GM12892 (cell line): ENCODE measurements around the gene RPS6KA1.
"Not testable (repeated sequence)": the region's sequence is repeated elsewhere in the genome, so short reads cannot be mapped to it uniquely, and the experiment has no call there.

Experiments
- DNase-seq: peaks from one replicate; pipeline ENCODE4 v3.0.0; 2011; ENCODE audit not compliant: insufficient read length
- FAIRE-seq: peaks from 2 replicates; lab custom pipeline; 2011; peaks lifted over from hg19 to GRCh38; lab: Jason Lieb, UNC
- POLR2A ChIP-seq: IDR thresholded peaks from 2 replicates; pipeline ENCODE4 v1.6.1; 2011; ENCODE audit warnings: low read depth, low read length, control low read depth
- POLR2AphosphoS5 ChIP-seq: IDR thresholded peaks from 2 replicates; pipeline ENCODE4 v1.6.1; 2011; ENCODE audit warnings: low read depth, low read length, control low read depth
- TAF1 ChIP-seq: IDR thresholded peaks from 2 replicates; pipeline ENCODE4 v1.6.1; 2011; ENCODE audit warnings: low read depth, mild to moderate bottlenecking, control low read depth, low read length, borderline replicate concordance

The RPS6KA1 gene

DNA sequence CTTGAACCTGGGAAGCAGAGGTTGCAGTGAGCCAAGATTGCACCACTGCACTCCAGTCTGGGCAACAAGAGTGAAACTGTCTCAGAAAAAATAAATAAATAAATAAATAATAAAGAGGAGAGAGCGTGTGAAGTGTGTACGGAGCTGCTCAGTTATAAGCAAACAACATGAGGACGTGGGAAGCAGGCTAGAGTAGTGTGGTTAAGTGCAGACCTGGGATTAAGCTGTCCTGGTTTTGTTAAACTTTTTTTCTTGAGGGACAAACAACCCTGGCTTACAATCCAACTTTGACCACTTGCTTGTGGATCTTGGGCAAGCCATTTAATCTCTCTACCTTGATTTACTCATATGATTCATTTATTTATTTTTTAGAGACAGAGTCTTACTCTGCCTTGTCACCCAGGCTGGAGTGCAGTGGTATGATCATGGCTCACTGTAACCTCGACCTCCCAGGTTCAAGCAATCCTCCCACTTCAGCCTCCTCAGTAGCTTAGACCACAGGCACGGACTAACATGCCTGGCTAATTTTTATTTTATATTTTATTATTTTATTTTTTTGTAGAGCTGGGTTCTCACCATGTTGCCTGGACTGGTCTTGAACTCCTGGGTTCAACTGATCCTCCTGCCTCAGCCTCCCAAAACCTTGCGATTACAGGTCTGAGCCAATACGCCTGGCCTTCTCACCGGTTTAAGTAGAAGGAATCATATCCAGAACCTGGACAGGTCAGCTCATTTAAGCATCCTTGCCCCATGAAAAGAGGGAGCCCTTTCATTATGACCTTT, 52.7 kb downstream of the RPS6KA1 start:
- DNase-seq (no peak), FAIRE-seq (no peak)
- no peak for TF ChIP-seq POLR2AphosphoS5
- TF ChIP-seq POLR2A: no peak
- TF ChIP-seq TAF1: no peak

GRCh38 chr1:26582836-26583460, 53.4 kb downstream of the RPS6KA1 start:
- DNase-seq (no peak), FAIRE-seq (peak; percentile 56)
- no peak for TF ChIP-seq POLR2A

- no peak for DNase-seq
- peak; percentile 50 for FAIRE-seq
- TF ChIP-seq POLR2AphosphoS5 (no peak), TAF1 (no peak), POLR2A (no peak)
These were observed 54.3 kb downstream of the RPS6KA1 start for GRCh38 chr1:26583646-26584485.

GRCh38 chr1:26584588-26584987, 55.0 kb downstream of the RPS6KA1 start:
- not testable (repeated sequence) for DNase-seq, FAIRE-seq

DNA sequence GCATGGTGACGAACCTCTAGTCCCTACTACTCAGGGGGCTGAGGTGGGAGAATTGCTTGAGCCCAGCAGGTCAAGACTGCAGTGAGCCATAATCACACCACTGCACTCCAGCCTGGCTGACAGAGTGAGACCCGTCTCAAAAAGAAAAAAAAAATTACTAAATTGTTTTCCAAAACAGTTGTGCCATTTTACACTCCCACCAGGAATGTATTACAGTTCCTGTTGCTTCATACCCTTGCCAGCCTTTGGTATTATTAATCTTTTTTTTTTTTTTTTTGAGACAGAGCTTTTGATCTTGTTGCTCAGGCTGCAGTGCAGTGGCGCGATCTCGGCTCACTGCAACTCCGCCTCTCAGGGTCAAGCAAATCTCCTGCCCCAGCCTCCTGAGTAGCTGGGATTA, 55.9 kb downstream of the RPS6KA1 start:
- TF ChIP-seq TAF1 (no peak), POLR2AphosphoS5 (no peak), POLR2A (no peak)
- FAIRE-seq: no peak
- no peak for DNase-seq

- no peak for FAIRE-seq
- TF ChIP-seq POLR2AphosphoS5 (no peak), POLR2A (no peak), TAF1 (no peak)
- no peak for DNase-seq
These were observed 63.8 kb downstream of the RPS6KA1 start for GRCh38 chr1:26593385-26593784.

GRCh38 chr1:26594593-26594992, 65.0 kb downstream of the RPS6KA1 start:
- FAIRE-seq, DNase-seq: not testable (repeated sequence)

- TF ChIP-seq POLR2AphosphoS5 (no peak), TAF1 (no peak), POLR2A (no peak)
- FAIRE-seq (peak; percentile 51), DNase-seq (no peak)
These were observed 68.1 kb downstream of the RPS6KA1 start for GRCh38 chr1:26597629-26598039.

GRCh38 chr1:26598890-26599289, 69.3 kb downstream of the RPS6KA1 start:
- DNase-seq: no peak
- TF ChIP-seq POLR2A (no peak), POLR2AphosphoS5 (no peak), TAF1 (no peak)
- no peak for FAIRE-seq

DNA sequence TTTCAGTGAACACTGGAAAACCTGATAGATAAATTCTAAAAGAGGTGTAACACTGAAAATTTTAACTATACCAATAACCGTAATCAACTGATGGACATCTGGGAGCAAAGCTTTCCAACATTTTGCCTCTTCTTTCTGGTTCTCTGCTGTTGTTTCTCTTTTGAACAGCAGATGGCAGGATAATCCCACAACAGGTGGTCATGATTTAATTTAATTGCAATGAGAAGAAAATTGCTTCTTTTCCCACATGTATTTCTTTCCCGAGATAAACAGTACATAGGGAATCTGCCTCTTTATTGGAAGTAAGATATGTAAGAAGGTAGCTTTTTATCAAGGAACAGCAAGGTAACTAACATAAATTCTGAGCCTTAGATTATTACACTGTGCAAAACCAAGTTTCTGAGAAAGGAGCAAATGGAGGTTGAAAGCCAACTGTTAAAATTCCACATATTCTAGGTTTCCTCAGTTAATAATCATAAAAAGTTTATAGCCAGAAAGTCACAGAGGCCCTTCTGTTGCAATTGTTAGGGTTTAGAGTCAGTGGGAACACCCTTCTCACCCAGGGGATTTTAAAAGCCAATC, 72.9 kb downstream of the RPS6KA1 start:
- TF ChIP-seq POLR2A (no peak), POLR2AphosphoS5 (no peak), TAF1 (no peak)
- DNase-seq (no peak), FAIRE-seq (peak; percentile 80)

DNA sequence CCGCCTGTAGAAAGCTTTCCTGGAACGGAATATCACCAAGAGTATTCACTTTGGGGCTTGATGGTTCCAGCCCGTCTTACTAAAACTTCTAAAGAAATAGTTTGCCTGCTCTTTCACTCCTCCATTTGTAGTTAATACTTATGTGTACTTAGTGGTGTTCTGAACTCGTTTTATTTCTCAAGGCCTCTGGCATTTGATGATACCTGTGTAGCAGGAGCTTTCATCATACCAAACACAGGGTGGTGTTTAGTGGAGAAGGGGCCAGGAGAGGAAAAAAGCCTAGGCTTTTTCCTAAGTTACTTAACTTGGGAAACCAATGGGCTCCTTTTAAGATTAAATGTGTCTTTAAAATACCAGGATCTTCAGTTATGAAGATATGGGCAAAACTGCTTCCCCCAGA, 74.3 kb downstream of the RPS6KA1 start:
- DNase-seq: no peak
- TF ChIP-seq POLR2A (no peak), POLR2AphosphoS5 (no peak), TAF1 (no peak)
- FAIRE-seq: no peak

- DNase-seq: no peak
- FAIRE-seq: no peak
- TF ChIP-seq POLR2A (no peak), POLR2AphosphoS5 (no peak), TAF1 (no peak)
These were observed 77.6 kb downstream of the RPS6KA1 start for GRCh38 chr1:26607186-26607585.

DNA sequence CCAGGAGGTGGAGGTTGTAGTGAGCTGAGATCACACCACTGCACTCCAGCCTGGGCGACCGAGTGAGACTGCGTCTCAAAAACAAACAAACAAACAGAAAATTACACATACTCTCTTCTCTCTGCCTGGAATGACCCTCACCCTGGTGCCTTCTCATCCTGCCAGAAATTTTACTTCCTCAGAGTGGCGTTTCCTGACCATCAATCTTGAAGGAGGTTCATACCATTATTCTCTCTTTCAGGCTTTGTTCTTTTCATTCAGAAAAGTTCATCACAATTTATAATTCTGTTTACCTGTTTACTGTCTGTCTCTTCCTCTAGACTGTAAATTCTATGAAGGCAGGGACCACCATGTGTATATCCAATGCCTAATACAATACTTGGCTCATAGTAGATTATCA, 79.3 kb downstream of the RPS6KA1 start:
- TF ChIP-seq POLR2A (no peak), POLR2AphosphoS5 (no peak), TAF1 (no peak)
- DNase-seq (no peak), FAIRE-seq (no peak)
